KG1 (cell line): ENCODE results near the gene P3H2.
"Not testable (repeated sequence)": the region's sequence is repeated elsewhere in the genome, so short reads cannot be mapped to it uniquely, and the experiment has no call there.

ENCODE experiments used
- DNase-seq: peaks from one replicate; lab custom pipeline; 2025; lab: John Stamatoyannopoulos, UW

P3H2 gene

GRCh38 chr3:190083635-190084034, 37.1 kb downstream of the P3H2 start:
- DNase-seq = no peak

GRCh38 chr3:190081389-190081788, 39.3 kb downstream of the P3H2 start:
- no peak for DNase-seq

GRCh38 chr3:190079173-190079572, 41.5 kb downstream of the P3H2 start:
- DNase-seq = not testable (repeated sequence)

- DNase-seq = no peak
These were observed 43.2 kb downstream of the P3H2 start for GRCh38 chr3:190077395-190078045.

GRCh38 chr3:190076601-190077394, 43.9 kb downstream of the P3H2 start:
- DNase-seq = no peak

- DNase-seq = no peak
These were observed 44.6 kb downstream of the P3H2 start for GRCh38 chr3:190076136-190076535.

- no peak for DNase-seq
These were observed 45.9 kb downstream of the P3H2 start for GRCh38 chr3:190074817-190075216.

GRCh38 chr3:190073264-190074008, 47.3 kb downstream of the P3H2 start:
- DNase-seq = no peak

GRCh38 chr3:190072856-190073255, 47.8 kb downstream of the P3H2 start:
- DNase-seq = no peak

GRCh38 chr3:190071921-190072320, 48.8 kb downstream of the P3H2 start:
- DNase-seq = not testable (repeated sequence)

- no peak for DNase-seq
These were observed 49.9 kb downstream of the P3H2 start for GRCh38 chr3:190070622-190071347.

- no peak for DNase-seq
These were observed 55.5 kb downstream of the P3H2 start for GRCh38 chr3:190065204-190065603.

- no peak for DNase-seq
These were observed 56.0 kb downstream of the P3H2 start for GRCh38 chr3:190064659-190065058.

GRCh38 chr3:190064112-190064511, 56.6 kb downstream of the P3H2 start:
- DNase-seq = no peak

GRCh38 chr3:190063490-190063889, 57.2 kb downstream of the P3H2 start:
- DNase-seq = no peak

- DNase-seq = no peak
These were observed 60.4 kb downstream of the P3H2 start for GRCh38 chr3:190060192-190060775.

- DNase-seq = no peak
These were observed 61.5 kb downstream of the P3H2 start for GRCh38 chr3:190059242-190059590.

- no peak for DNase-seq
These were observed 62.0 kb downstream of the P3H2 start for GRCh38 chr3:190058521-190059241.

GRCh38 chr3:190056742-190057141, 64.0 kb downstream of the P3H2 start:
- DNase-seq = no peak

GRCh38 chr3:190055773-190056172, 64.9 kb downstream of the P3H2 start:
- no peak for DNase-seq
